Neural progenitor cell (in vitro differentiated cells): ENCODE data around the gene NR3C2. TPM values are rescaled to one million over a fixed set of nuclear protein-coding genes. Genes with fewer than 3 reads are reported as not detected.

ENCODE experiments used
- DNase-seq: peaks from one replicate; pipeline ENCODE4 v3.0.0-alpha.2; 2016; ENCODE audit warnings: low spot score
- H2AFZ ChIP-seq: fragments of 200-600 bp; sonication (generic); replicated peaks from 2 replicates; pipeline ENCODE4 v1.6.1; 2016; ENCODE audit warnings: antibody characterized with exemption
- H3F3A ChIP-seq: fragments of 200-600 bp; sonication (generic); 2 replicates; pipeline ENCODE4 v1.6.1; 2016; ENCODE audit warnings: antibody characterized with exemption, low read depth
- H3K27ac ChIP-seq: fragments of 200-600 bp; sonication (generic); 2 replicates; pipeline ENCODE4 v1.5.1; 2016; ENCODE audit warnings: mild to moderate bottlenecking
- H3K27me3 ChIP-seq: fragments of 200-600 bp; sonication (generic); 2 replicates; pipeline ENCODE4 v1.6.1; 2016; ENCODE audit warnings: mild to moderate bottlenecking, moderate library complexity
- H3K36me3 ChIP-seq: fragments of 200-600 bp; sonication (generic); 2 replicates; pipeline ENCODE4 v1.5.1; 2016
- H3K4me1 ChIP-seq: fragments of 200-600 bp; sonication (generic); 2 replicates; pipeline ENCODE4 v1.6.1; 2016; ENCODE audit warnings: mixed run types
- H3K4me2 ChIP-seq: fragments of 200-600 bp; sonication (generic); 2 replicates; pipeline ENCODE4 v1.6.1; 2016
- H3K4me3 ChIP-seq: fragments of 200-600 bp; sonication (generic); 2 replicates; pipeline ENCODE4 v1.5.1; 2016
- H3K79me2 ChIP-seq: fragments of 200-600 bp; sonication (generic); 2 replicates; pipeline ENCODE4 v1.6.1; 2016; ENCODE audit warnings: low read depth
- H3K9ac ChIP-seq: fragments of 200-600 bp; sonication (generic); 2 replicates; pipeline ENCODE4 v1.6.1; 2016
- H3K9me3 ChIP-seq: fragments of 200-600 bp; sonication (generic); 2 replicates; pipeline ENCODE4 v1.5.1; 2016; ENCODE audit warnings: low read depth
- H4K20me1 ChIP-seq: fragments of 200-600 bp; sonication (generic); 2 replicates; pipeline ENCODE4 v1.6.1; 2016; ENCODE audit warnings: low read depth
- H3K27ac Mint-ChIP-seq: 3 replicates; pipeline ENCODE4 v1.8.0; 2021; ENCODE audit warnings: mixed read lengths
- H3K27me3 Mint-ChIP-seq: 2 replicates; pipeline ENCODE4 v1.8.0; 2022; ENCODE audit warnings: low read depth, mild to moderate bottlenecking, inconsistent platforms, moderate library complexity, mixed read lengths; ENCODE audit not compliant: insufficient read depth
- H3K36me3 Mint-ChIP-seq: 3 replicates; pipeline ENCODE4 v1.8.0; 2021; ENCODE audit warnings: mixed read lengths
- H3K4me1 Mint-ChIP-seq: 3 replicates; pipeline ENCODE4 v1.8.0; 2021; ENCODE audit warnings: mixed read lengths
- H3K4me3 Mint-ChIP-seq: 3 replicates; pipeline ENCODE4 v1.8.0; 2021; ENCODE audit warnings: mild to moderate bottlenecking, moderate library complexity, mixed read lengths
- H3K9me3 Mint-ChIP-seq: 3 replicates; pipeline ENCODE4 v1.8.0; 2020; ENCODE audit warnings: mixed read lengths
- CTCF ChIP-seq: fragments of 200-600 bp; sonication (generic); IDR thresholded peaks from 2 replicates; pipeline ENCODE4 v1.5.1; 2017; ENCODE audit warnings: antibody characterized with exemption, mild to moderate bottlenecking
- EZH2 ChIP-seq: fragments of 200-600 bp; sonication (generic); IDR thresholded peaks from 2 replicates; pipeline ENCODE4 v1.6.1; 2017; ENCODE audit warnings: antibody characterized with exemption, mild to moderate bottlenecking, moderate library complexity
- EZH2phosphoT487 ChIP-seq: fragments of 200-600 bp; sonication (generic); IDR thresholded peaks from 2 replicates; pipeline ENCODE4 v1.6.1; 2017; ENCODE audit warnings: antibody characterized with exemption
- total RNA-seq: library from RNA; depleted of rRNA; stranded (reverse); fragments of >200 nt; gene quantifications from 2 replicates; pipeline ENCODE4 v1.2.3, GENCODE V29; 2015; ENCODE audit warnings: low replicate concordance

NR3C2 gene
- total RNA-seq, 1 donor from 2014 or later = 0.73 TPM

DNA sequence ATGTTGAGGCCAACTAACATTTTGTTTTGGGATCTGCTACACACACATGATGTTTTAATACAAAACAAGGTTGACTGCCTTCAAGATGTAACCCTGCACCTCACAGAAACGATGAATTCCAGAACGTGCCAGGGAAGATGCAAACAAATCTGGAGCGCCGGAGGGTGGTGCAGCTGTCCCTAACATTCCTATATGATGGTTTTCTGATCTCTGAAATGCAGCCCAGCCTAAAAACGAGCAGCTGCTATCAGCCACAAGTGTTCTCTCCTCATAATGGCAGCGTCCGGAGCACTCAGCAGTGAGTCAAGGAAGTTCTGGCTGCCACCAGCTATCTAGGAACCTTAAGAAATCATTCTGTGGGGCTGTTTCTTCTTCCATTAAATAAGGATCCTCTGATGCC is 333.4 kb downstream of the NR3C2 start:
- no peak overlapping the region for H3K9ac ChIP-seq
- H3K9me3 ChIP-seq = peaks cover 4% of the 10 kb centered on the region
- H3K27ac ChIP-seq = no peak overlapping the region
- H3K27me3 Mint-ChIP-seq = peaks cover 2% of the 10 kb centered on the region
- H2AFZ ChIP-seq = no peak overlapping the region
- no peak overlapping the region for H3K27ac Mint-ChIP-seq
- DNase-seq = no peak
- no peak overlapping the region for H3K4me3 Mint-ChIP-seq
- no peaks in the 10 kb centered on the region for H3K36me3 ChIP-seq
- no peak overlapping the region for H3K4me3 ChIP-seq
- no peaks in the 10 kb centered on the region for H3K4me1 ChIP-seq
- H3K4me1 Mint-ChIP-seq = peaks cover 8% of the 10 kb centered on the region
- no peak overlapping the region for H3K4me2 ChIP-seq
- no peaks in the 10 kb centered on the region for H4K20me1 ChIP-seq
- peaks cover 14% of the 10 kb centered on the region for H3K9me3 Mint-ChIP-seq
- no peaks in the 10 kb centered on the region for H3F3A ChIP-seq
- no peaks in the 10 kb centered on the region for H3K79me2 ChIP-seq
- no peaks in the 10 kb centered on the region for H3K36me3 Mint-ChIP-seq
- H3K27me3 ChIP-seq = no peaks in the 10 kb centered on the region
- TF ChIP-seq EZH2 (no peak), EZH2phosphoT487 (no peak), CTCF (no peak)

DNA sequence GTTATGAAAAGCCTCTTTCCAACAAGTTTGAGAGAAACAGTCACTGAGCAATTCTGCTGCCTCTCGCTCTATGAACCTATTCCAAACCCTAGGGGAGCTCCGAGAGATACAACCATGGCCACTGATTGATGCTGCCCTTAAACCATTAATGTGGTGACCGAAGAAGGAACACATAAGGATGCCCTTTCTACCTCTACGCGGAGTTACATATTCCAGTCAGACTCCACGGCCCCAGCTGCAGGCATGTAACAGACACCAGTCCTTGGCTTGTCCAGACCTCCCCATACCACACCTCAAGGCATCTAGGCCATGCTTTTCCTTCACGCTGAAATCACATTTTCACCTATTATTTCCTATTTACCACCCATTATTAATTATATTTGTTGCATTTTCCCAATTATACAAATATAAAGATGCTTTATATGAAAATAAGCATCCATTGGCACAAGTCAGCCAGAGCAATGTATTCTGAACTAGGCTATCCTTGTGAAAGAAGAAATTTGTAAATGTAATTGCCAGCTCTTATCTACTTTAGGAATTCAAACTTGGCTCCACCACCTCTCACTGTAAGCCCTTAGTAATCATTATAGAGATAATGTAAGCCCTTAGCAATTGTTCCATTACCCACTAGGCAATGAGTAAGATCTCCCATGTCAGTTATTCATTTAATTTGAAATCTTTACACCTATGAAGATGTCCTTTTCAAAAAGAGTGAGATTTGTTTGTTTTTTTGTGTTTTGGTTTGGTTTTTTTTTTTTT is 338.4 kb downstream of the NR3C2 start:
- H4K20me1 ChIP-seq = no peaks in the 10 kb centered on the region
- TF ChIP-seq EZH2phosphoT487 = no peak
- TF ChIP-seq EZH2 = no peak
- no peak for TF ChIP-seq CTCF

GRCh38 chr4:148101790-148102189 is 340.4 kb downstream of the NR3C2 start:
- Histone ChIP-seq H3K9ac (no peak overlapping the region), H2AFZ (no peak overlapping the region), H3K79me2 (no peaks in the 10 kb centered on the region), H3K27ac (no peak overlapping the region), H3K9me3 (peaks cover 3% of the 10 kb centered on the region), H4K20me1 (no peaks in the 10 kb centered on the region), H3K4me1 (no peaks in the 10 kb centered on the region), H3K27me3 (no peaks in the 10 kb centered on the region), H3F3A (no peaks in the 10 kb centered on the region), H3K4me3 (no peak overlapping the region), H3K4me2 (no peak overlapping the region), H3K36me3 (no peaks in the 10 kb centered on the region)
- peaks cover 3% of the 10 kb centered on the region for H3K27me3 Mint-ChIP-seq
- no peaks in the 10 kb centered on the region for H3K36me3 Mint-ChIP-seq
- no peak overlapping the region for H3K4me3 Mint-ChIP-seq
- H3K4me1 Mint-ChIP-seq = peaks cover 10% of the 10 kb centered on the region
- TF ChIP-seq EZH2 (no peak), EZH2phosphoT487 (no peak), CTCF (no peak)
- DNase-seq = no peak
- no peak overlapping the region for H3K27ac Mint-ChIP-seq
- peaks cover 17% of the 10 kb centered on the region for H3K9me3 Mint-ChIP-seq

More for the DNA sequence above, 338.4 kb downstream of the NR3C2 start:
- Mint-ChIP-seq H3K27me3 (peaks cover 5% of the 10 kb centered on the region), H3K36me3 (no peaks in the 10 kb centered on the region), H3K4me1 (peaks cover 6% of the 10 kb centered on the region), H3K4me3 (no peak overlapping the region), H3K27ac (no peak overlapping the region), H3K9me3 (peaks cover 17% of the 10 kb centered on the region)
- no peaks in the 10 kb centered on the region for H3K4me1 ChIP-seq
- no peak overlapping the region for H2AFZ ChIP-seq
- H3K27me3 ChIP-seq = no peaks in the 10 kb centered on the region
- DNase-seq = no peak
- peaks cover 4% of the 10 kb centered on the region for H3K9me3 ChIP-seq
- H3K27ac ChIP-seq = no peak overlapping the region
- no peak overlapping the region for H3K4me3 ChIP-seq
- H3K36me3 ChIP-seq = no peaks in the 10 kb centered on the region
- H3K79me2 ChIP-seq = no peaks in the 10 kb centered on the region
- no peak overlapping the region for H3K4me2 ChIP-seq
- H3K9ac ChIP-seq = no peak overlapping the region
- no peaks in the 10 kb centered on the region for H3F3A ChIP-seq
